Stimulated activated CD8-positive, alpha-beta memory T cell treated with anti-CD3 and anti-CD28 coated beads, Interleukin-7, amount 100 ng/mL, for 48 hours (primary cell): ENCODE results near the gene DLX2.

Source experiments
- DNase-seq, 2 donors: peaks; one replicate each; pipeline ENCODE4 v3.0.0-alpha.2; 2020; ENCODE audit warnings: low read depth in 1 of 2; ENCODE audit errors: extremely low read depth in 1 of 2

DLX2 gene

DNA sequence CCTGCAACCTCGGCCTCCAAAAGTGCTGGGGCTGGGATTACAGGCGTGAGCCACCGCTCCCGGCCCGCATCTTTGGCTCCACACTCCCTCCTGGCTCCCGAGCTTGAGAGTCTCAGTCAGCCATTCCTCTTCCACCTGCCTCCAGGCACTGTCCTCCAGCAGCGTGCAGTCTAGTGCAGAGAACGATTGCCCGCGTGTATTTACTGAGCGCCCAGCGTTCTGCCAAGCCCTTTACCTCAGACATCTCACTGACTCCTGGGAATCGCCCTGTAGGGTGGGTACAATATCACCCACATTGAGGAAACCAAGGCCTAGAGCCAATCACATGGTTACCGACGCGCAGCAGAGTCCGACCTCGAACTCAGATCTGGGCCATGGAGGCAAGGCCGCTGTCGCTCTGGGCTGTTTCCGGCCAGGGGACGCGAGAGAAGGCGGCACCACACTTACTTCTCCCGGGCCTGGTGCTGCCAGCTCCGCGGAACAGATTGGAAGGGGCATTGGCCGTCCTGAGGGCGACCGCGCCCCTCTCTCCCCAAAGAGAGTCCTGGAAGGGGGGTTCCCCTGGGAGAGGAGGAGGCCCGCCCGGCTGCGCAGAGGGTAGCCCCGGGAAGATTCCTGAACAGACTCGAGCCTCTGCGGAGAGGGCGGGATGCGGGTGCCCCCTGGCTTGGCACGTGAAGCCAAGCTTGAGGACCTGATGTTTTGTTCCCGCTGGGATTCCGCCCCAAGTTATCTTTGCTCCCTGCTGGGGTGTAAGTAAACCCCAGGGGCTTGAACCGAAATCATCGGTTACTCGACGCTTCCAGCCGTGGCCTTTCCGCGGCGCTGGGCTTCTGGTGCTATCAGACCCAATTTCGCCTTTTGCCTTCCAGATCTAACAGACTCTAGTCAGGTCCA, 5.2 kb upstream of the DLX2 start:
- no peak for DNase-seq

DNA sequence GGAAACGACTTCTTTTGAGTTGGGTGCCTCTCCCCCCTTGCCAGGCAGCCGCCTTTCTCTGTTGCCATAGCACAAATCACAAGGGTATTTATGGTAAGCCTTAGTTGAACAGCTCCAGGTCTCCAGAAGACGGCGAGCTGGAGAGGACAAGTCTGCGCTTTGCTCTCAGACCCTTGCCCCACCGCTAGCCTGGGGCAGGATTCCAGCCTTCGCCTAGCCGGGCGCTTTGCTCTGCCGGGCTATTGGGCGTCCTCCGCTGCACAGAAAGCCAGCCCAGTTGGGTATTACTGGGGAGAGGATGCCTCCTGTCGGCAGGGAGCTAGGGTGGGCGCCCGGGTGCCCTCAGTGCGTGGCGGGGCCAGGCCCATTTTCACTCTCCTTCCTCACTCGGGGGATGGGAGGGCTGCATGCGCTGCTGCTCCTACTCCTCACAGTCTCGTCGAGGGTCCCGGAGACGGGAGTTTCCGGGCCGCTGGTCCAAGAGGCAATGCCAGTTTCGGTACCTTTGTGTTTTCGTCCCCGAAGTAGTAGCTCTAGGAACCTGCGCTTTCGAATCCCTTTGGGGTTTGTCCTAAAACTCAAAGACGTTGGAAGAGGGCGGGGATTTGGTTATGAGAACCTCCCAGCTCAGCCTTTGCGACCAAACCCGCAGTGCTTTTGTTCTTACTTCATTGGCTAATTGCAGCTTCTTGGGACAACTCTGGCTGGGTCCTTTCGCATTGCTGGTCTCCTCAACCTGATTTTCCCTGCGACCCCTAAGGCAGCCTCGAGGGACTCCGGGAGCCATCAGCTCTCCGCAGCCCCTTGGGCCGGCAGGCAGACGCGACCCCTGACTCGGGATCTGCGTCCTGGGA, 3.6 kb upstream of the DLX2 start:
- DNase-seq = no peak

DNA sequence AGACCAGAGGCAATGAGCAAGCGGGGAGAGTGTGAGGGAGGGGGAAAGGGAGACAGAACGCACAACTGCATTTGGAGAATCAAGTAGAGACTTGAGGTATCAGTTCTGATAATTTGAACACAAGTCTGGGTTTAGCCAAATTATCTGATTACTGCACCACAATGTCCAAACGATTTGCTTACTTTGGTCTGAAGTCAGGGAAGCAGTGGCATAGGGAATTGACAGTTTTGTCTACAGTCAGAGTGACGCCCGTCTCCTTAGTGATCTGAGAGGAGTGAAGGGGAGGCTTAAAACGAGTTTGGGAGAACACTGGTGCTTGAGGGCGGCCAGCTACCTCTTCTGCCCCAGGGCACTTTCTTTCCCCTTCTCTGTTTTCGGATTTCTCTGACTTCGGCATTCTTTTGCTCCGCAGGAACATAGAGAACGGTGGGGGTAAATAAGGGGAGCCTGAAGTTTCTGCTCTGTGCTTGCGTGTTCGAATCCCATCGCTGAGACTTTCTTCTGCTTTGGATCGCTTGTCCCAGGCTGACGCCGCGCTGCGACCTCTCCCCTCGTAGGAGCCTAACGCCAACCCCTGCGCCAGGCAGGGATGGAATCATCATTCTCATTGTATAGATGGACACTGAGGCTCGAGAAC, 2.9 kb upstream of the DLX2 start:
- DNase-seq = no peak

DNA sequence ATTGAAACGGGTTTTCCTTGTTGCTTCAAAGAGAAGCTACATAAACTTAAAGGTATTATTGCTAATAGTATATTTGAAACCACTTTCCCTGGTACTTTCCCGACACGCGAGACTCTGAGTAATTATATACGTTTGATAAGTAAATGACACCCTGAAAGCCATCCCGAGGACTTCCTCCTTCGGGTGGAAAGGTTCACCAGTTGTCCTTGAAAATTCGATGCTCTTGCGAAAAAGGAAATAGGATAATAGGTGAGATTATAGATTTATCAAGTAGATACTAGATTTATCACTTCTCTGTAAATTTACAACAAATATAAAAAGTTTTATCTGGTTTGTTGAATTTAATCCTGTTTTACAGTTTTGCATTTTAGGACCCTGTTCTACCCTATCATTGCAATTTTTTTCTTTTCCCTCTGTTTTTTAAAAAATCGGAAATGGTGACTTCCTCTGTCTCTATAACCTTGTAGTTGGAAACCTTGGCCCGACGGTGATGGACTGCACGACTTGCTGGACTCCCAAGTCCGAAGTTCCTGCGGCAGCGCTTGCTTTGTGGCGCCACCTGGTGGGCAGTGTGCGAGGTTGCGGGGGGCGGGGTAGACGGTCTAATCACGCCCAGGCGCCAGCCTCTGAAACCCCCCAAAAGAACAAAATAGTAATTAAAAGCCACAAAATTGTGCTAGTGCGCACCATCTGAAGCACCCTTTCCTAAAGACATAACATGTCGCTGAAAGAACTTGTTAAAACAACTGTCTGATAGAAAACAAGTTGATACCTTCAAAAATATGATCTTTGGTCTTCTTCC, 972 bp upstream of the DLX2 start:
- DNase-seq = no peak

DNA sequence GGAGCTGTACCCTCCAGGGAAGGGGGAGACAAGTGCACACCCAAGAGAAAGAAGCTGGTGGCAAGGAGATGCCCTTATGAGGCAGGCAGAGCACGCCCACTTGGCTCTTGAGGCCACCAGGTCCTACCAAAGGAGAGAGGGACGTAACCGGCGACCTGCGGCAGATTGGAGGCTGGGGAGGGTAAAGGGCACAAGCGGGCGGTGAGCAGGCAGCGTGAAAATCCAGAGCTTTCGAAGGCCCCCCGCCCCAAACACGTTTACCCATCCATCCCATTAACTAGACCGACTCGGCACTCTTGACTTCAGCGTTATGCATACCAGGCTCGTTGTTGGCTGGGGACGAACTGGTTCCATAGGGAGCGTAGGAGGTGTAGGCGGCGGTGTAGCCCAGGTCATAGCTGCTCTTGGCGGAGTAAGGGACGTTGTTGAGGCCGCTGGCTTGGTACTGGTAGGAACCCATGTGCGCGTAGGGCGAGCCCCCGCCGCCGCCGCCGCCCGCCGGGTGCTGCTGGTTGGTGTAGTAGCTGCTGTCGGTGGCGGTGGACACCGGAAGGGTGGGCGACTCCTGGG, 794 bp downstream of the DLX2 start:
- no peak for DNase-seq

DNA sequence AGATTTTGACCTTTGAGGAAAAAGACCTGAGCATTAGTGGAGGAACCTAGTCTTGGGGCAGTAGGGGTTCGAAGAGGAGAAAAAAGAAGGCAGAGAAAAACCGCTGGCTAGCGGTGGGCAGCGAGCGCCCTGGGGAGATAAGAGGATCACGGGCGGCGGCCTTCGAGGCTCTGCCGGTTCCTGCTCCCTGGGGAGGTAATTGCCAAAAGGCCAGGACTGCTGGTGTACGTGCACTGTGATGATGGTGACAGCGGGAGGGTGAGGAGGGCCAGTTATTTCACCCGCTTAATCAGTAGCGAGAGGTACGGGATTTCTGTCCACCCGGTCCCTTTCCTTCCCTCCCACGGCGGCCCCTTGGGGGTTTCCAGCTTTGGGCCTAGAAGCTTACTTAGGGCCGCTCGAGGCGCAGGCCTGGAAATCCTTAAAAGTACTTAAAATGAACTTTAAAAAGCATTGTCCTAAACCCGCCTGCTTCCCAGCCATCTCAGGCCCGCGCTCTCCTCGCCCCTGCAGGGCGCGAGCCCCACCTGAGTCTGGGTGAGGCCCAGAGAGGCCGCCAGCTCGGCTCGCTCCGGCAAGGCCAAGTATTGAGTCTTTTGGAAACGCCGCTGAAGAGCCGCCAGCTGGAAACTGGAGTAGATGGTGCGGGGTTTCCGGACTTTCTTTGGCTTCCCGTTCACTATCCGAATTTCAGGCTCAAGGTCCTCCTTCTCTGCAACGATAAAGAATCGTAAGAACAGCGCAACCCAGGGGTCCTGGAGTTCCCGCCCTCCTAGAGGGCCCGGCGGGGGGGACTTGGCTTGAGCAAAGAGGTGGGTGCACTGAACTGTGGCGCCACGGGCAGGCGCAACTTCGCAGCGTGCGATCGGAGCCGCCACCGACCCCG, 1.5 kb downstream of the DLX2 start:
- no peak for DNase-seq

DNA sequence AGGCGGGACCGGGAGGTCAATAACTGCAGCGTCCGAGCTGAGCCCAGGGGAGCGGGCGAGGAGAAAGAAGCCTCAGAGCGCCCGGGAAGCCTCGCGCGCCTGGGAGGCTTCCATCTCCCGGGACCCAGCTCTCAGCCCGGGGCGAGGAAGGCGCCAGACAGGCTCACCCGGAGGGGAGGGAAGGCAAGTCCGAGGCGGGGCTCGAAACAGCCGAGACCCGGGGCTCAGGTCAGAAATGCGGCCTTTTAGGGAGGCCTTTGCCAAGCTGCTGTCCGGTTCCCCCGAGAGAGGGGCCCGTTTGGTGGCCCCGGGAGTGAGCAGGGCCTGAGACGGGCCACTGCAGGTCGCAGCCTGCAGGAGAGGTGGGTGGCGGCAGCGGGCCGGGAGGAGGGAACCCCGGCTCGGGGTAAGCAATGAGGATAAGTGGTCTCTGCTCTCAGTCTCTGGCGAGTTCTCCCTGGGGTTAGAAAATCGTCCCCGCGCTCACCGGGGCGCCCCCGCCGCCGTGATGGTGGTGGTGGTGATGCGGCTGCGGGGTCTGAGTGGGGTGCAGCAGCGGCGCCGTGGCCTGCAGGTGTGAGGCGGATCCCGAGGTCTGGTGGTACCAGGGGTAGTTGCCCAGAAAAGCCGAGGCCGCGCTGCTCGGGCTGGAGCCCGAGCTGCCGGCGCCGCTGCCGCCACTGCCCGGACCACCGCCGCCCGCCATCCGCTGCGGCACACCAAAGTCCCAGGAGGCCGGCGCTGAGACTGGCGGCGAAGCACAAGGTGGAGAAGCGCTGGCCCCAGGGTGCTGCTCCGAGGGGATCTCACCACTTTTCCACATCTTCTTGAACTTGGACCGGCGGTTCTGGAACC, 2.4 kb downstream of the DLX2 start:
- DNase-seq = no peak

DNA sequence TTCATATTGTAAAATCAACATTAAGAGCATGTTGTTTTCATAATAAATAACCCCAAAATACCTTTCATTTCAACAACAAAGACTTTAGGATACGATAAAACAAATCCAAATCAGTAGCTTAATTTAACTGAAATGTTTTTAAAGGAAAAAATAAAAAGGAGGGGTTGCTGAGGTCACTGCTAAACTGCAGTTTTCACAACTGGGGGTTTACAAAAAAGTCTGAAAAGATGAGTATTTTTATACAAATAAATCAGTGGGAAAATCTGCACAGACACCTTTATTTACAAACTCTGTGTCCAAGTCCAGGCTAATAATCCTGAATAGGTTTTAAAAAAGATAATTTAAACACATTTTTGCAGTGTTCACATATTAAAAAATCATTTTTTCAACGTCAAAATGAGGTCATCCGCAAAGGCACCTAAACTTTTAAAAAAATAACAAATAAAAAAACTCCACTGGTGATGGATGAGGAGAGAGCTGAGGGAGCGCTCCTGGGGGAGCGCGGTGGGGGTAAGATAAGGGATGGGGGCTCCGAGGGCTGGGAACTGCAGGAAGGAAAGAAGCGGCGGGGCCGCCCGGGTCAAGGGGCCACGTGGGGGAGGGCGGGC, 3.1 kb downstream of the DLX2 start:
- DNase-seq = no peak

DNA sequence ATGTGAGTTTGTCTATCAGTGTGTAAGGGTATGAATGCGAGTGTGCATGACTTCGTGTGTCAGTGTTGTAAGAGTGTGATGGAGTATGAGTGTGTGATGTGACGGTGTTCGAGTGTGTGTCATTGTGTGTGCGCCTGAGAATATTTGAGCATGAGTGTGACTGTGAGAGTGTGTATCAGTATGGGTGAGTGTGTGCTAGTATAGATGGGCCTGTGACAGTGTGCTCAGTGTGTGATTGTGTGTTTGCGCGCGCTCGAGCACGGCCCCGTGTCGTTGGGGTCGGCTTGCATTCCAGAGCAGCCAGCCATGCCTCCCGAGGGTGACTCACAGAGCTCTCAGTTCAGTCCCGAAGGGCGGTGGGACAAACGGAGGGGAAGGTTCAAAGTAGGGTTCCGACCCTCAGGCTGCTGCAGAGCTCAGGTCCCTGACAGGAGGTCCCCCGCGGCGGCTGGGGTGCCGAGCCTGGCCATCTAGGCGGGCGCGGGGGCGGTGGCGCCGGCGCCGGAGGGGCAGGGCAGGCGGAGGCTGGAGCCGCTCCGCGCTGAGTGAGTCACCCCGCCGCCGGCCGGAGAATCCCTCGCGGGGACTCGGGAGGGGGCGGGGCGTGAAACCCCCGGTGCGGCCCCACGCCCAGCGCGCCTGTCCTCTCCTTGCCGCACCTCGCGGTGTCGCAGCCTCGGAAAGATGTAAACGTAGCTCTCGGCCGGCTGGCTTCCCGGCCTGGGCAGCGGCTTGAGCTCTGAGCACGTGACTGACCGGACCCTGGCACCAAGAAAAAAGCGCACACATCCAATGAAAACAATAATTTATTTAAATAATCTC, 3.8 kb downstream of the DLX2 start:
- no peak for DNase-seq

DNA sequence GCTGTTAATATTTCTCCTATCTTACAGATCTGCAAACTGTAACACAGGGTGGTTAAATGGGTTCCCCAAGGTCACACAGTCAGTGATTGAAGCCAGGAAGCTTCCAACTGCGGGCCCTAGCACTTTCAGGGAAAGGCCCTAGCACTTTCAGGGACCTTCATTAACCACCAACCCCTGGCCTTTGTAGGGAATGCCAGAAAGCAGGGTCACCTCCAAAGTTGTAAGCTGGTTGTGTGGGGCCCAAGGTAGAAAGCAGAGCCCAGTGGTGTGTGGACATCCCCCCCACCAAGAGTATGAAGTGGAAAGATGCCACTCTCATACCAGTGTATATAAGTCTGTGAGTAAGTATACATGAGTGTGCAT, 4.4 kb downstream of the DLX2 start:
- DNase-seq = no peak

DNA sequence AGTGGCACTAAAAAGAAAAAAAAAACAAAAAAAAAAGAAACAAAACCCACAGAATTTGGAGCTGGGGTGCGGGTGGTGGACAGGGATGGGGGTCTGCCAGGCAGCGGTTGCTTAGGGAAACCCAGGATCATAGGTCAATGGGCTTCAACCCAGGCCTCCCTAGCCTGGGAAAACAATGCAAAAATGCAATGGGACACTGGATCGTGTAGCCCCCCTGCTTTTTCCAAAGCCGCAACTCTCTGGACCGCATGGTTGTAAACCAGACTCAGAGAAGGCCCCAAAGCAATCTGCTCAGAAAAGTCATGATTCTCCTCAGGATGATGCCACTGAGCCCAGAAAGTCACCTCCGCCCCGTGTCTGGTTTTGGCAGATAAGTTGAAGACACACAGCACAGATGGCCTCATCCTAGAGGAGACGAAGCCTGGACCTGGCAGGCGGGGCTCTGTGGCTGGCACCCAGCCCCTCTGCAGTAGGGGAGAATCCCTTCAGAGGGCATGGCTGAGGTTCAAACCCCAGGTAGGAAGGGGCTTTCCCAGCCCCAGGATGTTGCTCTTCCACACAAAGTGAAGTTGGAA, 5.1 kb downstream of the DLX2 start:
- DNase-seq = no peak

DNA sequence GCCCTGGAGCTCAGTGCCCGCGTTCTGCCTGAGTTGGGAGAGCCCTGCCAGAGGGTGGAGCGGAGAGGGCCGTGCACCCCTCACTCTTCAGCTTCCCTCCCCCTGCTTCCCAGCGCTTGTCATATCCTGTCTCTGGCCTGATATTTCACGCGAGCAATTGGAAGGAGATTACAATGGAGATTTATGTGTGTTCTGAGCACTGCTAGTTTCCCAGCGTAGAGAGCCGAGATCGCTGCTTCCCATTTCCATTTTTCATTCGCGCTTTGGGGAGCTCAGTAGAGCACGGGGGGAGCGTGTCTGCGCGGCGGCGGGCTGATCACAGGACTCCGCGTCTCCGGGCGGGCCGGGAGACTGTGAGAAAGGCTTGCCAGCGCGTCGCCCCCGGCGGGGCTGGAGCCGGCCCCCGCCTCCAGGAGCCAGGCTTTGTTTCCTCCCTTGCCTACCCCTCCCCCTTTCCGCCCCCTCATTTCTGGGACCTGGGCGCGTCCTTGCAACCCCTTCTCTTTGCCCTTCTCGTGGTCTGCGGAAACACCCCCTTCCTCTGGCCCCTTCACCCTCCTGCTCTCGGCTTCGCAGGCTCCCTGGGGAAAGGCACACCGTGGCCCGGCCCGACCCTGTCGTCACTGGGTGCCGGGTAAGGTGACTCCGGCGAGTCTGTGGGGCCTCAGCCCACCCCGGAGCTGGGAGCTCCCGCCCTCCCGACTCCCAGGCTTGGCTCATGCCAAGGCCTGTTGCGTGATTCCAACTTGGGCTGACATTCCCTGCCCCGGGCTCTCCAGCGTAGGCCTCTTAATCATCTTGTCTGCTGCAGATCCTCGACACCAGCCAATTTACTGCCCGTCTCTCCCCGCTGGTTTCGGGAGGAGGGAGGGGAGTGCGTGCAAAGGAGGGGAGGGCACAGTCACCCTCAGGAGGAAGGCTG, 5.8 kb downstream of the DLX2 start:
- no peak for DNase-seq

DNA sequence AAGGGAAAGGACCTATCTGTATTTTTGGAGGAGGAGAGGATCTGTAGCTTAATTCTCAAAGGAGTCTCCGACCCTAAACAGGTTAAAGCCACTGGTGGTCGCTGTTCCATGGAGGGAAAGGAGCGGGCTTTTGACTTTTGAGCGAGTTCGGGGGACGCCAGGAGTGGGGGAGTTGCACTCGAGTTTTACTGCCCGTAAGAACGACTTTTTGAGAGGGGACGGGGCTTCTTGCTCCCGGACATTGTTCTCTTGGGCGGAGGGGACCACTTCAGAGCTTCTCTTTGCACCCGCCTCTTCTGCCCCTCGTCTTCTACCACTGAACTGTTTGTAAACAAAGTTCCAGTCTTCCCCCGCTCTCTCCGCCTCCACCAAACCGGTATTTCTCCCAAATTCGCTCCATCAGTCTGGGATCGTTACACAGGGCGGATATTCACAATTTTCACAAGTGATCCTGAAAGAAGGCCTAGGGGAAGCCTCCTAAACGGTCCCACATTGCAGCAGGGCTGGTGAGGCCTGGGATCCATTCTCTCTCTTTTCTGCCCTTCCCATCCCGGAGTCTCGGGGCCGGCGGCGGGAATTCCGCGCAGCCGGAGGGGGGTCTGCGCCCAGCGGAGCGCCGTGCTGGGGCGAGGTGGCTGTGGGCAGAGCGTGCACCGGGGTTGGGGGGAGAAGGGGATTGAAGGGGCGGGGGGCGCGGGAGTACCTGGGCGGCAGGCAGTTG, 6.6 kb downstream of the DLX2 start:
- DNase-seq = no peak

DNA sequence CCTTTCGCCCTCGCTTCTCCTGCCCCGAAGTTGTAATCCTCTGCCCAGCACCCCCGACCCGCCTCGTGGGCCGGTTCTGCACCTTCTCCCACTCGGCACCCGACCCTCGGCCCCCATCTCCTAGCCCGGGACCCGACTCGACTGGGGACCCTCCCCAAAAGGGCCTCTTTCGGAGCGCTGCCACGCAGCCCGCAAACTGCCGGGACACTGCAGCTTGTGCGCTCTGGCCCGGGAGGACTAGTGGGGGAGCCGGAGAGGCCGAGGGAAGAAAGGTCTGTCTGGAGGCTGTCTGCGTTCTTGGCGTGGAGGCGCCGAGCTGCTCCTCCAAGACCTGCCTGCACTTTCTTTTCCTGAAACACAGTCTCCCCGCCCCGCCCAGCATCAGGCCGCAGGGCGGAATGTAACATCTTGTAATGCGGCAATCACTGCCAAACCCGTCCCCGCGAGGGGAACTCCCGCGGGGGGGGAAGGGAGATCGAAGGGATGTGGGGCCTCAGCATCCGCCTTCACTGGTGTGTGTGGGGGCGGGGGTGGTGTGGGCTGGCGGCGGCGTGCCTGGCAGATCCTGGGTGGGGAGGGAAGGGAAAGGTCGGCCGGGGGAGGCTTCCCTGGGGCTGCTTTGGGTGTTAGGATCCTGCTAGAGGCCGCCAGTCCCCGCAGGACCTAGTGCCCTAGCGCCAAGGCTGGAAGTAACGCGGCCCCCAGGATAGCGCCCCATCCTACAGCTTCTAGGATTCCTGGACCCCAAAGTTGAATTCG, 7.4 kb downstream of the DLX2 start:
- DNase-seq = no peak
